Measurements from ENCODE around the gene CLDN5. TPM values are rescaled to one million over a fixed set of nuclear protein-coding genes. Genes with fewer than 3 reads are reported as not detected.

Gene CLDN5
- total and polyA plus RNA-seq, 2 of the 8 experiments (the other 6 are each of a cell fraction or from before 2014, with no cell fraction given) = 1.2 to 1.6 TPM

- H3K23me2 ChIP-seq (ENCODE audit: low read depth, low read length) = no peaks in the 10 kb centered on the region
- H3K27ac ChIP-seq (ENCODE audit: low read depth, low read length) = no peak overlapping the region
- no peak for TF ChIP-seq NANOG (IDR thresholded peaks at IDR 0.05; ENCODE audit: insufficient read depth, low read depth, low read length, poor library complexity, severe bottlenecking)
- TF ChIP-seq ATF2 (IDR thresholded peaks at IDR 0.05; ENCODE audit: low read length) = no peak
- TF ChIP-seq SUZ12 (IDR thresholded peaks at IDR 0.05; ENCODE audit: low read length) = no peak
- TF ChIP-seq SP2 (IDR thresholded peaks at IDR 0.05; ENCODE audit: low read length) = no peak
- FAIRE-seq (no peak), DNase-seq (ENCODE audit: low read depth in 1 of 2, low spot score in 2 of 2) (no peak)
- no peaks in the 10 kb centered on the region for H3K79me1 ChIP-seq (ENCODE audit: low read depth, low read length)
- H4K5ac ChIP-seq (ENCODE audit: insufficient read length, low read depth, low read length) = no peak overlapping the region
- H3K4ac ChIP-seq (replicated peaks; ENCODE audit: insufficient read length, low read depth, low read length) = no peak overlapping the region
- no peak overlapping the region for H3K4me3 ChIP-seq (ENCODE audit: extremely low read depth in 1 of 4, insufficient read depth in 2 of 4, low read depth in 3 of 4, low read length in 4 of 4)
- ChIA-PET CTCF (ENCODE audit: partially characterized antibody) (no interaction called here), POLR2A (ENCODE audit: partially characterized antibody) (no interaction called here)
- no peaks in the 10 kb centered on the region for H3K9me3 ChIP-seq (ENCODE audit: insufficient read depth in 2 of 2, low read depth in 1 of 2, low read length in 1 of 2)
- no peak overlapping the region for H3K4me2 ChIP-seq (ENCODE audit: insufficient read depth in 1 of 2, low read depth in 2 of 2, low read length in 2 of 2)
- H4K91ac ChIP-seq (replicated peaks; ENCODE audit: insufficient read length, low read length) = no peak overlapping the region
- no peak overlapping the region for H3K9ac ChIP-seq (replicated peaks in 1 of 4; ENCODE audit: extremely low read depth in 1 of 4, low read depth in 3 of 4, low read length in 3 of 4)
- no peak overlapping the region for H2BK120ac ChIP-seq (replicated peaks; ENCODE audit: low read depth, low read length)
- no peaks in the 10 kb centered on the region for H3K36me3 ChIP-seq (ENCODE audit: control insufficient read depth in 2 of 4, insufficient read depth in 4 of 4, low read length in 3 of 4)
- no peaks in the 10 kb centered on the region for H4K20me1 ChIP-seq (replicated peaks in 1 of 2; ENCODE audit: control insufficient read depth in 1 of 2, insufficient read depth in 2 of 2, low read length in 2 of 2)
- no peak overlapping the region for H4K8ac ChIP-seq (ENCODE audit: extremely low read depth, insufficient read depth, low read length)
- no peak overlapping the region for H2BK12ac ChIP-seq (ENCODE audit: low read depth, low read length)
- H3K27me3 ChIP-seq (replicated peaks in 1 of 4; ENCODE audit: control insufficient read depth in 3 of 4, extremely low read depth in 1 of 4, insufficient read depth in 3 of 4, low read length in 3 of 4) = no peaks in the 10 kb centered on the region; a peak in 1 of 7 replicates
- no peak overlapping the region for H2AK5ac ChIP-seq (ENCODE audit: low read depth, low read length)
- H3K79me2 ChIP-seq (ENCODE audit: control insufficient read depth in 1 of 2, insufficient read depth in 2 of 2, low read length in 2 of 2) = no peaks in the 10 kb centered on the region
- no peak overlapping the region for H2BK20ac ChIP-seq (ENCODE audit: low read length)
- peaks cover 0 to 5% (median 2%) of the 10 kb centered on the region in 4 experiments; a peak in 4 of 7 replicates for H3K4me1 ChIP-seq (replicated peaks in 1 of 4; ENCODE audit: control insufficient read depth in 3 of 4, insufficient read depth in 4 of 4, low read length in 3 of 4)
- H3K18ac ChIP-seq (ENCODE audit: extremely low read depth, low read length) = no peak overlapping the region
- WGBS, 2 experiments (ENCODE audit: extremely low coverage in 1 of 2, insufficient coverage in 1 of 2, insufficient read length in 1 of 2, insufficient replicate concordance in 2 of 2, low coverage in 1 of 2, low lambda C conversion rate in 2 of 2, missing lambda C conversion rate in 1 of 2) = 90% methylated on average over 6 of the region's 6 CpGs; no CpG with 5 or more reads in 1 of the 2 experiments
- H3K23ac ChIP-seq (ENCODE audit: insufficient read length) = no peak overlapping the region
- no peak overlapping the region for H3K14ac ChIP-seq (ENCODE audit: insufficient read length)
- no peak overlapping the region for H3K56ac ChIP-seq (replicated peaks; ENCODE audit: insufficient read length, low read depth, low read length)
- no peak overlapping the region for H2AFZ ChIP-seq (ENCODE audit: low read length)
- H2BK5ac ChIP-seq (ENCODE audit: low read depth, low read length) = no peak overlapping the region
- no peak overlapping the region for H2BK15ac ChIP-seq (ENCODE audit: low read length)
These were observed 22.5 kb upstream of the CLDN5 start for GRCh38 chr22:19546680-19547079.

Measured in H1 (cell line).